Activated naive CD8-positive, alpha-beta T cell treated with anti-CD3 and anti-CD28 coated beads, Interleukin-2, amount 10 ng/mL, durations not matched to agents 7 days and 5 days (primary cell): ENCODE data around the gene SIAH1. TPM values are rescaled to one million over a fixed set of nuclear protein-coding genes. Genes with fewer than 3 reads are reported as not detected.
"Not testable (repeated sequence)": the region's sequence is repeated elsewhere in the genome, so short reads cannot be mapped to it uniquely, and the experiment has no call there.

Source experiments
- ATAC-seq: fragments of 150-1000 bp; cut with Tn5 transposase; one replicate; pipeline ENCODE4 v1.10.0; 2021; ENCODE audit warnings: low read depth, moderate library complexity
- POLR2A ChIA-PET: fragments of 350-600 bp; sonication (Branson Sonifier 250); formaldehyde crosslinking; loops from one replicate; lab custom pipeline; 2021; ENCODE audit warnings: antibody characterized with exemption; lab: Charles Lee
- DNase-seq: peaks from one replicate; pipeline ENCODE4 v3.0.0; 2021
- H3K27ac Mint-ChIP-seq: one replicate; pipeline ENCODE4 v1.8.0; 2022; ENCODE audit warnings: mild to moderate bottlenecking, mixed read lengths
- H3K27me3 Mint-ChIP-seq: one replicate; pipeline ENCODE4 v1.8.0; 2022; ENCODE audit warnings: mild to moderate bottlenecking, moderate library complexity, mixed read lengths
- H3K36me3 Mint-ChIP-seq: one replicate; pipeline ENCODE4 v1.8.0; 2021; ENCODE audit warnings: mild to moderate bottlenecking, mixed read lengths
- H3K4me1 Mint-ChIP-seq: one replicate; pipeline ENCODE4 v1.8.0; 2021; ENCODE audit warnings: mixed read lengths
- H3K4me3 Mint-ChIP-seq: one replicate; pipeline ENCODE4 v1.8.0; 2022; ENCODE audit warnings: mild to moderate bottlenecking, moderate library complexity, mixed read lengths
- H3K9me3 Mint-ChIP-seq: one replicate; pipeline ENCODE4 v1.8.0; 2021; ENCODE audit warnings: mixed read lengths
- total RNA-seq, 2 experiments: library from RNA; stranded (reverse); gene quantifications; one replicate each; pipeline ENCODE4 v1.2.3, GENCODE V29; 2021

The SIAH1 gene
- total RNA-seq, 2 experiments from 2014 or later = 15.9 to 16.5 TPM

GRCh38 chr16:48409839-48410632 lies 24.8 kb upstream of the SIAH1 start:
- Mint-ChIP-seq H3K9me3 (no peaks in the 10 kb centered on the region), H3K4me1 (no peaks in the 10 kb centered on the region), H3K36me3 (no peaks in the 10 kb centered on the region), H3K27me3 (peaks cover 1% of the 10 kb centered on the region), H3K4me3 (no peak overlapping the region), H3K27ac (no peak overlapping the region)
- POLR2A ChIA-PET = no interaction called here
- ATAC-seq (no peak), DNase-seq (no peak)

GRCh38 chr16:48408688-48409087 lies 23.5 kb upstream of the SIAH1 start:
- H3K27ac Mint-ChIP-seq = no peak overlapping the region
- H3K27me3 Mint-ChIP-seq = peaks cover 1% of the 10 kb centered on the region
- POLR2A ChIA-PET = no interaction called here
- H3K36me3 Mint-ChIP-seq = no peaks in the 10 kb centered on the region
- ATAC-seq (no peak), DNase-seq (no peak)
- H3K9me3 Mint-ChIP-seq = no peaks in the 10 kb centered on the region
- H3K4me3 Mint-ChIP-seq = no peak overlapping the region
- H3K4me1 Mint-ChIP-seq = no peaks in the 10 kb centered on the region

- H3K36me3 Mint-ChIP-seq = no peaks in the 10 kb centered on the region
- peaks cover 6% of the 10 kb centered on the region for H3K4me1 Mint-ChIP-seq
- POLR2A ChIA-PET = no interaction called here
- no peaks in the 10 kb centered on the region for H3K27me3 Mint-ChIP-seq
- H3K4me3 Mint-ChIP-seq = no peak overlapping the region
- no peaks in the 10 kb centered on the region for H3K9me3 Mint-ChIP-seq
- H3K27ac Mint-ChIP-seq = no peak overlapping the region
- no peak for ATAC-seq
- DNase-seq = no peak
These were observed 20.7 kb upstream of the SIAH1 start for GRCh38 chr16:48405907-48406306.

- ATAC-seq = no peak
- H3K27me3 Mint-ChIP-seq = no peaks in the 10 kb centered on the region
- no peaks in the 10 kb centered on the region for H3K36me3 Mint-ChIP-seq
- H3K9me3 Mint-ChIP-seq = no peaks in the 10 kb centered on the region
- peaks cover 6% of the 10 kb centered on the region for H3K4me1 Mint-ChIP-seq
- no peak for DNase-seq
- no peak overlapping the region for H3K4me3 Mint-ChIP-seq
- POLR2A ChIA-PET = no interaction called here
- H3K27ac Mint-ChIP-seq = no peak overlapping the region
These were observed 19.9 kb upstream of the SIAH1 start for GRCh38 chr16:48405153-48405552.

GRCh38 chr16:48402547-48402946 lies 17.3 kb upstream of the SIAH1 start:
- H3K27me3 Mint-ChIP-seq, H3K4me3 Mint-ChIP-seq, POLR2A ChIA-PET, H3K4me1 Mint-ChIP-seq, H3K36me3 Mint-ChIP-seq, H3K27ac Mint-ChIP-seq, ATAC-seq, DNase-seq, H3K9me3 Mint-ChIP-seq: not testable (repeated sequence)

GRCh38 chr16:48395375-48395774 lies 10.2 kb upstream of the SIAH1 start:
- no peak for DNase-seq
- no peak for ATAC-seq
- Mint-ChIP-seq H3K27ac (no peak overlapping the region), H3K36me3 (no peaks in the 10 kb centered on the region), H3K27me3 (no peaks in the 10 kb centered on the region), H3K4me1 (peaks cover 5% of the 10 kb centered on the region), H3K9me3 (no peaks in the 10 kb centered on the region), H3K4me3 (no peak overlapping the region)
- POLR2A ChIA-PET = no interaction called here

- DNase-seq (no peak), ATAC-seq (no peak)
- no peaks in the 10 kb centered on the region for H3K27me3 Mint-ChIP-seq
- POLR2A ChIA-PET = interaction anchor here (2.1 kb wide), 1 partner anchor 9 kb away, joined by 7 read pairs; the partner anchor contains the start of gene SIAH1
- no peaks in the 10 kb centered on the region for H3K9me3 Mint-ChIP-seq
- peaks cover 5% of the 10 kb centered on the region for H3K4me1 Mint-ChIP-seq
- no peaks in the 10 kb centered on the region for H3K36me3 Mint-ChIP-seq
- H3K27ac Mint-ChIP-seq = no peak overlapping the region
- H3K4me3 Mint-ChIP-seq = no peak overlapping the region
These were observed 9.1 kb upstream of the SIAH1 start for GRCh38 chr16:48394355-48394703.

GRCh38 chr16:48393485-48394354 lies 8.5 kb upstream of the SIAH1 start:
- Mint-ChIP-seq H3K27me3 (no peaks in the 10 kb centered on the region), H3K27ac (no peak overlapping the region), H3K4me3 (no peak overlapping the region), H3K4me1 (peaks cover 5% of the 10 kb centered on the region), H3K36me3 (no peaks in the 10 kb centered on the region), H3K9me3 (no peaks in the 10 kb centered on the region)
- no peak for DNase-seq
- no peak for ATAC-seq
- POLR2A ChIA-PET = interaction anchor here (2.1 kb wide), 1 partner anchor 8 kb away, joined by 7 read pairs; the partner anchor contains the start of gene SIAH1

GRCh38 chr16:48392407-48392806 lies 7.2 kb upstream of the SIAH1 start:
- no peaks in the 10 kb centered on the region for H3K36me3 Mint-ChIP-seq
- POLR2A ChIA-PET = no interaction called here
- H3K9me3 Mint-ChIP-seq = no peaks in the 10 kb centered on the region

GRCh38 chr16:48386559-48387312 lies 1.5 kb upstream of the SIAH1 start:
- no peak for ATAC-seq
- no peaks in the 10 kb centered on the region for H3K9me3 Mint-ChIP-seq
- POLR2A ChIA-PET = interaction anchor here (1.5 to 2.1 kb wide), 2 partner anchors 21 to 236 kb away, joined by 12 to 27 read pairs; no protein-coding TSS in a partner anchor
- H3K27ac Mint-ChIP-seq = no peak overlapping the region
- peaks cover 11% of the 10 kb centered on the region for H3K4me1 Mint-ChIP-seq
- H3K4me3 Mint-ChIP-seq = no peak overlapping the region
- DNase-seq = no peak
- H3K36me3 Mint-ChIP-seq = peaks cover 2% of the 10 kb centered on the region
- H3K27me3 Mint-ChIP-seq = no peaks in the 10 kb centered on the region

More at GRCh38 chr16:48392407-48392806, 7.2 kb upstream of the SIAH1 start:
- Mint-ChIP-seq H3K27ac (no peak overlapping the region), H3K27me3 (no peaks in the 10 kb centered on the region), H3K4me3 (no peak overlapping the region), H3K4me1 (peaks cover 5% of the 10 kb centered on the region)
- ATAC-seq (no peak), DNase-seq (no peak)

- Mint-ChIP-seq H3K4me3 (peak overlapping the region; percentile 95), H3K4me1 (peaks cover 19% of the 10 kb centered on the region), H3K36me3 (peaks cover 3% of the 10 kb centered on the region), H3K27me3 (no peaks in the 10 kb centered on the region), H3K9me3 (no peaks in the 10 kb centered on the region), H3K27ac (peak overlapping the region; percentile 90)
- DNase-seq = peak; percentile 66
- POLR2A ChIA-PET = interaction anchor here (0.8 to 2.1 kb wide), 17 partner anchors 9 to 1411 kb away, joined by 3 to 27 read pairs (median 4); partner anchors contain the start of genes DNAJA2, LONP2 and N4BP1
- ATAC-seq = peak; percentile 58
These were observed 527 bp downstream of the SIAH1 start for GRCh38 chr16:48384520-48385252.

- no peak for ATAC-seq
- DNase-seq = no peak
- H3K27ac Mint-ChIP-seq = peak overlapping the region; percentile 90
- H3K9me3 Mint-ChIP-seq = no peaks in the 10 kb centered on the region
- H3K27me3 Mint-ChIP-seq = no peaks in the 10 kb centered on the region
- POLR2A ChIA-PET = interaction anchor here (0.6 to 1.9 kb wide), 11 partner anchors 9 to 1660 kb away, joined by 3 to 13 read pairs (median 4); partner anchors contain the start of gene N4BP1
- peaks cover 26% of the 10 kb centered on the region for H3K4me1 Mint-ChIP-seq
- H3K4me3 Mint-ChIP-seq = peak overlapping the region; percentile 95
- H3K36me3 Mint-ChIP-seq = peaks cover 3% of the 10 kb centered on the region
These were observed 1.2 kb downstream of the SIAH1 start for GRCh38 chr16:48383877-48384519.
